PC-3 (cell line): ENCODE measurements around the gene SF3B1.

Source experiments
- EZH2 ChIP-seq: fragments of 300-600 bp; sonication (generic); IDR thresholded peaks from one replicate; pipeline ENCODE4 v1.6.1; 2017; ENCODE audit warnings: antibody characterized with exemption, mild to moderate bottlenecking, low read length; ENCODE audit not compliant: unreplicated experiment
- EZH2phosphoT487 ChIP-seq: fragments of 300-600 bp; sonication (generic); IDR thresholded peaks from 2 replicates; pipeline ENCODE4 v1.6.1; 2018; ENCODE audit warnings: mild to moderate bottlenecking, antibody characterized with exemption, low read length, borderline replicate concordance
- TF ChIP-seq, protein P1 (sequence below): fragments of 300-600 bp; sonication (generic); conservative IDR thresholded peaks from 2 replicates; pipeline ENCODE4 v1.5.1; 2017; ENCODE audit warnings: antibody characterized with exemption, low read depth, mild to moderate bottlenecking, low read length

DNA sequence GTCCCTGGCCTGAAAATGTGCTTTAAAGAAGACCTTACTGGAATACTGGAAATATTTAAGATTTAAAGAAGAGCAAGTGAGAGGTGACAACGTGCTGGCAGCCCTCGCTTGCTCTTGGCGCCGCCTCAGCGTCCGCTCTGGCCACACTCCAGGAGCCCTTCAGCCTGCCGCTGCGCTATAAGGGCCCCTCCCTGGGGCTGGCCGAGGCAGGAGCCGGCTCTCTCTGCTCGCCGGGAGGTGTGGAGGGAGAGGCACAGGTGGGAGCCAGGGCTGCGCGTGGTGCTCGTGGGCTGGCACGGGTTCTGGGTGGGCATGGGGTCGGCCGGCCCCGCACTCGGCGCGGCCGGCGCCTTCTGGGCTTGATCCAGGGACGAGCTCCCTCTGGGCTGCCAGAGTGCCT, 15.6 kb upstream of the SF3B1 start:
- TF ChIP-seq EZH2: no peak
- TF ChIP-seq, protein P1, sequence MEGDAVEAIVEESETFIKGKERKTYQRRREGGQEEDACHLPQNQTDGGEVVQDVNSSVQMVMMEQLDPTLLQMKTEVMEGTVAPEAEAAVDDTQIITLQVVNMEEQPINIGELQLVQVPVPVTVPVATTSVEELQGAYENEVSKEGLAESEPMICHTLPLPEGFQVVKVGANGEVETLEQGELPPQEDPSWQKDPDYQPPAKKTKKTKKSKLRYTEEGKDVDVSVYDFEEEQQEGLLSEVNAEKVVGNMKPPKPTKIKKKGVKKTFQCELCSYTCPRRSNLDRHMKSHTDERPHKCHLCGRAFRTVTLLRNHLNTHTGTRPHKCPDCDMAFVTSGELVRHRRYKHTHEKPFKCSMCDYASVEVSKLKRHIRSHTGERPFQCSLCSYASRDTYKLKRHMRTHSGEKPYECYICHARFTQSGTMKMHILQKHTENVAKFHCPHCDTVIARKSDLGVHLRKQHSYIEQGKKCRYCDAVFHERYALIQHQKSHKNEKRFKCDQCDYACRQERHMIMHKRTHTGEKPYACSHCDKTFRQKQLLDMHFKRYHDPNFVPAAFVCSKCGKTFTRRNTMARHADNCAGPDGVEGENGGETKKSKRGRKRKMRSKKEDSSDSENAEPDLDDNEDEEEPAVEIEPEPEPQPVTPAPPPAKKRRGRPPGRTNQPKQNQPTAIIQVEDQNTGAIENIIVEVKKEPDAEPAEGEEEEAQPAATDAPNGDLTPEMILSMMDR: no peak
- no peak for TF ChIP-seq EZH2phosphoT487
